ENCODE data around the gene MYBBP1A.

The MYBBP1A gene

DNA sequence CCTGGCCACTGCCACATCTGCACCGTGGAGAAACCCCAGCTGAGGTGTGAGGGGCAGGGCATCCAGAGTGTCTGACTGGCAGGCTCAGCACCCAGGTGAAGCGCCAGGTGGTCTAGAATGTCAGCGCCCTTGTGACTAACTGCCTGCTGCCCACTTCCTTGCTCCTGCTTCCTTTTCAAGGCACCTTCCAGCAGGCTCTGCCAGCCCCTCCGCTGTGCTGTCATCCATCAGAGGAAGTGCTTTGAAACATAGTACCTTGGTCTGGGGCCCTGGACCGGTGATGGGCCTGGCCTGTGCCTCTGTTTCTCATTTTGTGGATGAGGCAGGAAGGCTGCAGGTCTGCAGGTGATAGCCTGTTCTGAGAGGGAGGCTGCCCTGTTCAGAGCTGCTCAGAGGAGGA, 51.0 kb downstream of the MYBBP1A start:
- no peak overlapping the region for H3K4me3 ChIP-seq (ENCODE audit: low read length)
- H3K36me3 ChIP-seq (ENCODE audit: control insufficient read depth, insufficient read depth, low read length, severe bottlenecking): no peaks in the 10 kb centered on the region
- no peaks in the 10 kb centered on the region for H3K9me3 ChIP-seq (ENCODE audit: control insufficient read depth, low read length)
- peaks cover 74% of the 10 kb centered on the region for H3K27me3 ChIP-seq (replicated peaks; ENCODE audit: control insufficient read depth, insufficient read depth, low read length)
- no peaks in the 10 kb centered on the region for H3K4me1 ChIP-seq (ENCODE audit: control insufficient read depth, insufficient read depth, low read length)
- DNase-seq (ENCODE audit: low read depth): no peak
- H3K9ac ChIP-seq (ENCODE audit: low read length): no peak overlapping the region

DNA sequence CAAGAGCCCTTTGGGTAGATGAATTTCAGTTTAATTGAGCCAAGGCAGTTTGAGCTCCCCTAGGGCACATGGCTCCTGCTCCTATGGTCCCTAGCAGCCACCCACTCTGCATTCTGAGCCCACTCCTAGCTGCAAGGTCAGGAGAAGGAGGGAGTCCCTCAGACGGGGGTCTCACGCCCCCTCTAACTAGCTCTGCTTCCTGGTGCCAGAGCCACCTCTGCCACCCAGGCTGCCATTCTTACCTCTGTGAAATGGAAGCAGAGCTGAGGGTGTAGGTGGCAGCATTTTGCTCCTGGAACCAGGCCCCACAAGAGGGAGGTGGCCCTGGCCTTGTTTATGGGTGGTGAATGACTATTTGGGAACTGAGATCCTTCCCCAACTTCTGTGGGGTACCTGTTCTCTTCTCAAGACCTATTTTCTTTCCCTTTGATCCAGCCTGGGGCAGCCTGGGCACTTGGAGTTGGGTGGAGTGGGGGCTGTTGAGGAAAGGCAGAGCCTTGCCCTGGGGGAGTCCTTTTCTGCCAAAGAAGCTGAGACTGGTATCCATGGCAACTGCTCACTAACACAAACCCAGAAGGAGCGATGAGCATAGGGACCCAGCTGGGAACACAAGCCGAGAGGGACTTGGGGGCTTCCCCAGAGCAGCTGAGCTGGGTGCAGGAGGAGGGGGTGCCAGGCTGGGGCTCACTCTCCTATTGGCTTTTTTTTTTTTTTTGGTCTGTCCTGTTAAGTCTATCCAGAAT, 51.7 kb downstream of the MYBBP1A start:
- Histone ChIP-seq H3K27me3 (replicated peaks; ENCODE audit: control insufficient read depth, insufficient read depth, low read length) (peaks cover 72% of the 10 kb centered on the region), H3K4me1 (ENCODE audit: control insufficient read depth, insufficient read depth, low read length) (no peaks in the 10 kb centered on the region), H3K9ac (ENCODE audit: low read length) (no peak overlapping the region), H3K36me3 (ENCODE audit: control insufficient read depth, insufficient read depth, low read length, severe bottlenecking) (no peaks in the 10 kb centered on the region), H3K9me3 (ENCODE audit: control insufficient read depth, low read length) (no peaks in the 10 kb centered on the region), H3K4me3 (ENCODE audit: low read length) (no peak overlapping the region)
- DNase-seq (ENCODE audit: low read depth): no peak

DNA sequence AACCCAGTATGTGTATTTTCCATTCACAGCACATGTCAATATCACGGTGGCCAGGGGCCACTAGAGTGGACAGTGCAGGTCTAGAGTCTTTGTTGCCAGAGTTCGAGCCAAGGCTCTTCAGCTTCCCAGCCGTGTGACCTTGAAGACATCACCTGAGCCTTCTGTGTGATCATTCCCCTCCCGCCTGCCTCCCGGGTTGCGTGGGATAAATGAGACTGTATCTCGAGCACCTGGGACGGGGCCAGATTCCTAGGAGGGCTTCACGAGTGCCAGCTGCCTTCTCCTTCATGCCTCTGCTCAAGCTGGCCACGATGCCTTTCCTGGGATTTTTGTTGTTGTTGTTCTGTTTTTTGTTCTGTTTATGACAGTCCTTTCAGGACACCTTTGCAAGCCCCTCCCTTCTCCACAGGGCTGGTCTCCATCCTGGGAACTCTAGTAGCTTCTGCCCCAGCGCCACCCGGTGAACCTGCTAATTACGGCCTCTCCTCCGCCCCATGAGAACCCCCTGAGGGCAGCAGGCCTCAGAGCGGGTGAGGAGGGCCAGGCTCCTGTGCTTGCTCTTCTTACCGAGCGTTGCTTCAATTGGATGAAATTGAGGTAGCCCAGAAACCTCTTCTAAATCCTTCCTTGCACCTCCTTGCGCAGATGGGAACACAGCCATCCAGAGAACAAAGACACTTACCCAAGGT, 52.6 kb downstream of the MYBBP1A start:
- Histone ChIP-seq H3K4me1 (ENCODE audit: control insufficient read depth, insufficient read depth, low read length) (no peaks in the 10 kb centered on the region), H3K4me3 (ENCODE audit: low read length) (no peak overlapping the region), H3K9ac (ENCODE audit: low read length) (no peak overlapping the region), H3K9me3 (ENCODE audit: control insufficient read depth, low read length) (no peaks in the 10 kb centered on the region), H3K27me3 (replicated peaks; ENCODE audit: control insufficient read depth, insufficient read depth, low read length) (peaks cover 64% of the 10 kb centered on the region), H3K36me3 (ENCODE audit: control insufficient read depth, insufficient read depth, low read length, severe bottlenecking) (no peaks in the 10 kb centered on the region)
- DNase-seq (ENCODE audit: low read depth): no peak

GRCh38 chr17:4501295-4501949, 53.8 kb downstream of the MYBBP1A start:
- no peaks in the 10 kb centered on the region for H3K4me1 ChIP-seq (ENCODE audit: control insufficient read depth, insufficient read depth, low read length)
- DNase-seq (ENCODE audit: low read depth): no peak
- no peak overlapping the region for H3K4me3 ChIP-seq (ENCODE audit: low read length)
- H3K27me3 ChIP-seq (replicated peaks; ENCODE audit: control insufficient read depth, insufficient read depth, low read length): peaks cover 68% of the 10 kb centered on the region
- no peaks in the 10 kb centered on the region for H3K36me3 ChIP-seq (ENCODE audit: control insufficient read depth, insufficient read depth, low read length, severe bottlenecking)
- no peak overlapping the region for H3K9ac ChIP-seq (ENCODE audit: low read length)
- no peaks in the 10 kb centered on the region for H3K9me3 ChIP-seq (ENCODE audit: control insufficient read depth, low read length)

GRCh38 chr17:4500191-4500571, 55.0 kb downstream of the MYBBP1A start:
- Histone ChIP-seq H3K4me3 (ENCODE audit: low read length) (no peak overlapping the region), H3K36me3 (ENCODE audit: control insufficient read depth, insufficient read depth, low read length, severe bottlenecking) (no peaks in the 10 kb centered on the region), H3K27me3 (replicated peaks; ENCODE audit: control insufficient read depth, insufficient read depth, low read length) (peaks cover 59% of the 10 kb centered on the region), H3K4me1 (ENCODE audit: control insufficient read depth, insufficient read depth, low read length) (no peaks in the 10 kb centered on the region), H3K9me3 (ENCODE audit: control insufficient read depth, low read length) (no peaks in the 10 kb centered on the region), H3K9ac (ENCODE audit: low read length) (no peak overlapping the region)
- DNase-seq (ENCODE audit: low read depth): no peak

DNA sequence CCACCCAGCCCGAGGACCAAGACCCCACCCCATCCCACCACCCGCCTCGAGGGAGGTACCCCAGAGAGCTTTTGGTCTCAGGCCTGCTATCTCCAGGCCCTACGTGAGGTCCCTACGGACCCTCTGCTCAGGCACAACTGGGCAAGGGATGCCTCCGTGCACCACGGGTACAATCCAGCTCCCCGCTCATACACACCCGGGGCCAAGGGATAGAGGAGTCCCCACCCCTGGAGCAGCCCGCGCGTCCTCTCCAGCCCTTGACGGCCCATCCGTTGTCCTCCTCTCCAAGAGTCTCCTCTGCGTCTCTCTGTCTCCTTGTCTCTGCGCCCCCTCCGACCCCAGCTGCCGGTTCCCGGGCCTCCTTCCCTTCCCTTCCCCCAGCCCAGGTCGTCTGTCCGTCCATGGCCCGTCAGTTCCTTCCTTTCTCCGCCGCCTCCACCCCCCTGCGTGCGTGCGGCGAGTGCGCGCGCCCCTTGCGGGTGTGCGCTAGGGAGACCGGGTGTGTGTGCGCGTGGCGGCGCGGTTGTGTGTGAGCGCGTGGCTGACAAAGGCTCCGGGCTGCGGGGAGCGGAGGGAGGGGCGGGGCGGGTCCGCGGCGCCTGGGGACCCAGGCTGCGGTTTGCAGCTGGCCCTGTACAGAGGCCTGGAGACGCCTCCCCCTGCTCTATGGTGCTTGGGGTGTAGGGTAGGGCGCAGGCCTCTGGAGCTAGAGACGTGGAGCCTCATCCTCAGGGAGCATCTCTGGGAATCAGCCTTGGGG, 55.6 kb downstream of the MYBBP1A start:
- Histone ChIP-seq H3K9ac (ENCODE audit: low read length) (no peak overlapping the region), H3K36me3 (ENCODE audit: control insufficient read depth, insufficient read depth, low read length, severe bottlenecking) (no peaks in the 10 kb centered on the region), H3K4me1 (ENCODE audit: control insufficient read depth, insufficient read depth, low read length) (no peaks in the 10 kb centered on the region), H3K4me3 (ENCODE audit: low read length) (no peak overlapping the region), H3K27me3 (replicated peaks; ENCODE audit: control insufficient read depth, insufficient read depth, low read length) (peaks cover 54% of the 10 kb centered on the region), H3K9me3 (ENCODE audit: control insufficient read depth, low read length) (no peaks in the 10 kb centered on the region)
- DNase-seq (ENCODE audit: low read depth): peak; percentile 13

GRCh38 chr17:4498461-4499397, 56.5 kb downstream of the MYBBP1A start, which contains the start of gene SPNS2:
Gene SPNS2 (plus strand): TSS chr17:4498881. CDS start chr17:4499048, 167 bp downstream.
- Histone ChIP-seq H3K9ac (ENCODE audit: low read length) (no peak within 1 kb of the TSS), H3K4me3 (ENCODE audit: low read length) (no peak within 1 kb of the TSS), H3K9me3 (ENCODE audit: control insufficient read depth, low read length) (no peaks in the 10 kb centered on the region), H3K27me3 (replicated peaks; ENCODE audit: control insufficient read depth, insufficient read depth, low read length) (peaks cover 49% of the 10 kb centered on the region), H3K4me1 (ENCODE audit: control insufficient read depth, insufficient read depth, low read length) (no peaks in the 10 kb centered on the region), H3K36me3 (ENCODE audit: control insufficient read depth, insufficient read depth, low read length, severe bottlenecking) (no peaks in the 10 kb centered on the region)
- peak; percentile 78 for DNase-seq (ENCODE audit: low read depth)

GRCh38 chr17:4497101-4497824, 57.9 kb downstream of the MYBBP1A start:
- DNase-seq (ENCODE audit: low read depth): peak; percentile 8
- Histone ChIP-seq H3K4me3 (ENCODE audit: low read length) (no peak overlapping the region), H3K9ac (ENCODE audit: low read length) (no peak overlapping the region), H3K27me3 (replicated peaks; ENCODE audit: control insufficient read depth, insufficient read depth, low read length) (peaks cover 43% of the 10 kb centered on the region), H3K36me3 (ENCODE audit: control insufficient read depth, insufficient read depth, low read length, severe bottlenecking) (no peaks in the 10 kb centered on the region), H3K9me3 (ENCODE audit: control insufficient read depth, low read length) (no peaks in the 10 kb centered on the region), H3K4me1 (ENCODE audit: control insufficient read depth, insufficient read depth, low read length) (no peaks in the 10 kb centered on the region)

- Histone ChIP-seq H3K4me3 (ENCODE audit: low read length) (no peak overlapping the region), H3K4me1 (ENCODE audit: control insufficient read depth, insufficient read depth, low read length) (no peaks in the 10 kb centered on the region), H3K9me3 (ENCODE audit: control insufficient read depth, low read length) (no peaks in the 10 kb centered on the region), H3K9ac (ENCODE audit: low read length) (no peak overlapping the region), H3K36me3 (ENCODE audit: control insufficient read depth, insufficient read depth, low read length, severe bottlenecking) (no peaks in the 10 kb centered on the region), H3K27me3 (replicated peaks; ENCODE audit: control insufficient read depth, insufficient read depth, low read length) (peaks cover 27% of the 10 kb centered on the region)
- DNase-seq (ENCODE audit: low read depth): peak; percentile 31
These were observed 62.2 kb downstream of the MYBBP1A start for GRCh38 chr17:4492721-4493561.
